Measurements from ENCODE around the gene PROSER2. TPM values are rescaled to one million over a fixed set of nuclear protein-coding genes. Genes with fewer than 3 reads are reported as not detected.

PROSER2 gene
- total RNA-seq, 1 donor from 2014 or later = 5.7 TPM

GRCh38 chr10:11796474-11796873, 26.7 kb upstream of the PROSER2 start:
- Mint-ChIP-seq H3K4me3 (ENCODE audit: unreplicated experiment) (no peak overlapping the region), H3K4me1 (ENCODE audit: unreplicated experiment) (peaks cover 8% of the 10 kb centered on the region), H3K27ac (ENCODE audit: unreplicated experiment) (no peak overlapping the region), H3K9me3 (ENCODE audit: unreplicated experiment) (no peaks in the 10 kb centered on the region), H3K36me3 (ENCODE audit: low read depth, unreplicated experiment) (peaks cover 5% of the 10 kb centered on the region), H3K27me3 (ENCODE audit: unreplicated experiment) (peaks cover 6% of the 10 kb centered on the region)
- TF ChIP-seq CTCF (IDR thresholded peaks at IDR 0.05; ENCODE audit: unreplicated experiment) = no peak
- no peak for DNase-seq (ENCODE audit: low spot score)

GRCh38 chr10:11797281-11797680, 25.9 kb upstream of the PROSER2 start:
- no peaks in the 10 kb centered on the region for H3K9me3 Mint-ChIP-seq (ENCODE audit: unreplicated experiment)
- H3K36me3 Mint-ChIP-seq (ENCODE audit: low read depth, unreplicated experiment) = peaks cover 5% of the 10 kb centered on the region
- no peak overlapping the region for H3K27ac Mint-ChIP-seq (ENCODE audit: unreplicated experiment)
- peaks cover 8% of the 10 kb centered on the region for H3K4me1 Mint-ChIP-seq (ENCODE audit: unreplicated experiment)
- H3K4me3 Mint-ChIP-seq (ENCODE audit: unreplicated experiment) = no peak overlapping the region
- TF ChIP-seq CTCF (IDR thresholded peaks at IDR 0.05; ENCODE audit: unreplicated experiment) = no peak
- H3K27me3 Mint-ChIP-seq (ENCODE audit: unreplicated experiment) = peaks cover 6% of the 10 kb centered on the region
- DNase-seq (ENCODE audit: low spot score) = no peak

- DNase-seq (ENCODE audit: low spot score) = no peak
- H3K27me3 Mint-ChIP-seq (ENCODE audit: unreplicated experiment) = peaks cover 6% of the 10 kb centered on the region
- no peaks in the 10 kb centered on the region for H3K9me3 Mint-ChIP-seq (ENCODE audit: unreplicated experiment)
- no peak for TF ChIP-seq CTCF (IDR thresholded peaks at IDR 0.05; ENCODE audit: unreplicated experiment)
- H3K4me3 Mint-ChIP-seq (ENCODE audit: unreplicated experiment) = no peak overlapping the region
- H3K4me1 Mint-ChIP-seq (ENCODE audit: unreplicated experiment) = peaks cover 8% of the 10 kb centered on the region
- H3K27ac Mint-ChIP-seq (ENCODE audit: unreplicated experiment) = peak overlapping the region; percentile 73
- H3K36me3 Mint-ChIP-seq (ENCODE audit: low read depth, unreplicated experiment) = peaks cover 5% of the 10 kb centered on the region
Measured at GRCh38 chr10:11797847-11798633, 25.1 kb upstream of the PROSER2 start.

- Mint-ChIP-seq H3K27me3 (ENCODE audit: unreplicated experiment) (peaks cover 6% of the 10 kb centered on the region), H3K4me3 (ENCODE audit: unreplicated experiment) (peak overlapping the region; percentile 45), H3K36me3 (ENCODE audit: low read depth, unreplicated experiment) (peaks cover 5% of the 10 kb centered on the region), H3K4me1 (ENCODE audit: unreplicated experiment) (peaks cover 8% of the 10 kb centered on the region), H3K27ac (ENCODE audit: unreplicated experiment) (peak overlapping the region; percentile 73), H3K9me3 (ENCODE audit: unreplicated experiment) (no peaks in the 10 kb centered on the region)
- no peak for TF ChIP-seq CTCF (IDR thresholded peaks at IDR 0.05; ENCODE audit: unreplicated experiment)
- DNase-seq (ENCODE audit: low spot score) = no peak
Measured at GRCh38 chr10:11798845-11799735, 24.1 kb upstream of the PROSER2 start.

- Mint-ChIP-seq H3K27me3 (ENCODE audit: unreplicated experiment) (peaks cover 6% of the 10 kb centered on the region), H3K36me3 (ENCODE audit: low read depth, unreplicated experiment) (peaks cover 5% of the 10 kb centered on the region), H3K4me3 (ENCODE audit: unreplicated experiment) (no peak overlapping the region), H3K4me1 (ENCODE audit: unreplicated experiment) (peaks cover 8% of the 10 kb centered on the region), H3K9me3 (ENCODE audit: unreplicated experiment) (no peaks in the 10 kb centered on the region), H3K27ac (ENCODE audit: unreplicated experiment) (no peak overlapping the region)
- no peak for TF ChIP-seq CTCF (IDR thresholded peaks at IDR 0.05; ENCODE audit: unreplicated experiment)
- no peak for DNase-seq (ENCODE audit: low spot score)
Measured at GRCh38 chr10:11799736-11800080, 23.4 kb upstream of the PROSER2 start.

All from endothelial cell (in vitro differentiated cells).